NB4 (cell line): ENCODE measurements around the gene DLGAP4.

ENCODE experiments used
- CTCF ChIP-seq: IDR thresholded peaks from one replicate; pipeline ENCODE4 v1.5.1; 2012; ENCODE audit warnings: low read depth, low read length
- MAX ChIP-seq: IDR thresholded peaks from 2 replicates; pipeline ENCODE4 v1.6.1; 2011; ENCODE audit warnings: low read depth, low read length
- MYC ChIP-seq: IDR thresholded peaks from 2 replicates; pipeline ENCODE4 v1.6.1; 2011; ENCODE audit warnings: low read depth, low read length
- POLR2A ChIP-seq: IDR thresholded peaks from 2 replicates; pipeline ENCODE4 v1.6.1; 2011; ENCODE audit warnings: mild to moderate bottlenecking; ENCODE audit not compliant: insufficient read length; ENCODE audit errors: extremely low read depth

- no peak for TF ChIP-seq CTCF
- no peak for TF ChIP-seq POLR2A
- no peak for TF ChIP-seq MAX
- TF ChIP-seq MYC: no peak
Measured at GRCh38 chr20:36454332-36454697, 148.2 kb downstream of the DLGAP4 start.
